ENCODE data around the gene UNC13D.

The UNC13D gene

GRCh38 chr17:75843577-75844529, at the start of gene UNC13D:
UNC13D (minus strand) TSS chr17:75844404; CDS start chr17:75844337, 67 bp downstream.
- Histone ChIP-seq H3K9ac (ENCODE audit: insufficient read length, low read depth) (peak within 1 kb of the TSS; percentile 64), H3K27me3 (ENCODE audit: insufficient read depth, insufficient read length) (no peaks in the 10 kb centered on the region), H3K4me1 (ENCODE audit: insufficient read depth, insufficient read length) (peaks cover 41% of the 10 kb centered on the region), H3K9me3 (ENCODE audit: insufficient read depth, low read length) (no peaks in the 10 kb centered on the region), H3K4me3 (ENCODE audit: insufficient read length, low read depth) (no peak within 1 kb of the TSS), H3K36me3 (ENCODE audit: insufficient read depth, insufficient read length, low read length) (peaks cover 37% of the 10 kb centered on the region)
- TF ChIP-seq SUZ12 (IDR thresholded peaks at IDR 0.05; ENCODE audit: extremely low read depth, insufficient read depth, insufficient read length) (no peak), YY1 (IDR thresholded peaks at IDR 0.05; ENCODE audit: insufficient read depth, insufficient read length) (no peak), ZNF274 (IDR thresholded peaks at IDR 0.05; ENCODE audit: low read depth, low read length) (no peak)
- no peak for DNase-seq (ENCODE audit: low read depth, low spot score)

GRCh38 chr17:75893305-75894048, 49.3 kb upstream of the UNC13D start:
- Histone ChIP-seq H3K9ac (ENCODE audit: insufficient read length, low read depth) (peak overlapping the region; percentile 64), H3K36me3 (ENCODE audit: insufficient read depth, insufficient read length, low read length) (peaks cover 78% of the 10 kb centered on the region)

GRCh38 chr17:75892556-75893224, 48.5 kb upstream of the UNC13D start:
- H3K4me1 ChIP-seq (ENCODE audit: insufficient read depth, insufficient read length), result peaks cover 33% of the 10 kb centered on the region
- peaks cover 72% of the 10 kb centered on the region for H3K36me3 ChIP-seq (ENCODE audit: insufficient read depth, insufficient read length, low read length)
- no peak for DNase-seq (ENCODE audit: low read depth, low spot score)
- peak overlapping the region; percentile 63 for H3K9ac ChIP-seq (ENCODE audit: insufficient read length, low read depth)
- H3K9me3 ChIP-seq (ENCODE audit: insufficient read depth, low read length), result no peaks in the 10 kb centered on the region
- TF ChIP-seq YY1 (IDR thresholded peaks at IDR 0.05; ENCODE audit: insufficient read depth, insufficient read length) (no peak), SUZ12 (IDR thresholded peaks at IDR 0.05; ENCODE audit: extremely low read depth, insufficient read depth, insufficient read length) (no peak), ZNF274 (IDR thresholded peaks at IDR 0.05; ENCODE audit: low read depth, low read length) (no peak)
- H3K27me3 ChIP-seq (ENCODE audit: insufficient read depth, insufficient read length), result no peaks in the 10 kb centered on the region
- no peak overlapping the region for H3K4me3 ChIP-seq (ENCODE audit: insufficient read length, low read depth)

More at GRCh38 chr17:75893305-75894048, 49.3 kb upstream of the UNC13D start:
- DNase-seq (ENCODE audit: low read depth, low spot score), result no peak
- Histone ChIP-seq H3K27me3 (ENCODE audit: insufficient read depth, insufficient read length) (no peaks in the 10 kb centered on the region), H3K9me3 (ENCODE audit: insufficient read depth, low read length) (no peaks in the 10 kb centered on the region), H3K4me1 (ENCODE audit: insufficient read depth, insufficient read length) (peaks cover 33% of the 10 kb centered on the region), H3K4me3 (ENCODE audit: insufficient read length, low read depth) (no peak overlapping the region)
- TF ChIP-seq ZNF274 (IDR thresholded peaks at IDR 0.05; ENCODE audit: low read depth, low read length) (no peak), YY1 (IDR thresholded peaks at IDR 0.05; ENCODE audit: insufficient read depth, insufficient read length) (no peak), SUZ12 (IDR thresholded peaks at IDR 0.05; ENCODE audit: extremely low read depth, insufficient read depth, insufficient read length) (no peak)

- H3K36me3 ChIP-seq (ENCODE audit: insufficient read depth, insufficient read length, low read length), result peaks cover 66% of the 10 kb centered on the region
- peaks cover 28% of the 10 kb centered on the region for H3K4me1 ChIP-seq (ENCODE audit: insufficient read depth, insufficient read length)
- H3K9ac ChIP-seq (ENCODE audit: insufficient read length, low read depth), result peak overlapping the region; percentile 63
- no peak overlapping the region for H3K4me3 ChIP-seq (ENCODE audit: insufficient read length, low read depth)
- no peak for TF ChIP-seq SUZ12 (IDR thresholded peaks at IDR 0.05; ENCODE audit: extremely low read depth, insufficient read depth, insufficient read length)
- no peaks in the 10 kb centered on the region for H3K27me3 ChIP-seq (ENCODE audit: insufficient read depth, insufficient read length)
- H3K9me3 ChIP-seq (ENCODE audit: insufficient read depth, low read length), result no peaks in the 10 kb centered on the region
- DNase-seq (ENCODE audit: low read depth, low spot score), result no peak
Measured at GRCh38 chr17:75891605-75892555, 47.7 kb upstream of the UNC13D start.

GRCh38 chr17:75891022-75891604, 46.9 kb upstream of the UNC13D start:
- Histone ChIP-seq H3K27me3 (ENCODE audit: insufficient read depth, insufficient read length) (no peaks in the 10 kb centered on the region), H3K9ac (ENCODE audit: insufficient read length, low read depth) (no peak overlapping the region), H3K4me3 (ENCODE audit: insufficient read length, low read depth) (no peak overlapping the region), H3K9me3 (ENCODE audit: insufficient read depth, low read length) (no peaks in the 10 kb centered on the region), H3K36me3 (ENCODE audit: insufficient read depth, insufficient read length, low read length) (peaks cover 69% of the 10 kb centered on the region), H3K4me1 (ENCODE audit: insufficient read depth, insufficient read length) (peaks cover 28% of the 10 kb centered on the region)
- DNase-seq (ENCODE audit: low read depth, low spot score), result no peak
- TF ChIP-seq ZNF274 (IDR thresholded peaks at IDR 0.05; ENCODE audit: low read depth, low read length), result no peak
- no peak for TF ChIP-seq YY1 (IDR thresholded peaks at IDR 0.05; ENCODE audit: insufficient read depth, insufficient read length)
- no peak for TF ChIP-seq SUZ12 (IDR thresholded peaks at IDR 0.05; ENCODE audit: extremely low read depth, insufficient read depth, insufficient read length)

- Histone ChIP-seq H3K9ac (ENCODE audit: insufficient read length, low read depth) (no peak overlapping the region), H3K36me3 (ENCODE audit: insufficient read depth, insufficient read length, low read length) (peaks cover 63% of the 10 kb centered on the region), H3K27me3 (ENCODE audit: insufficient read depth, insufficient read length) (no peaks in the 10 kb centered on the region), H3K4me3 (ENCODE audit: insufficient read length, low read depth) (no peak overlapping the region), H3K9me3 (ENCODE audit: insufficient read depth, low read length) (no peaks in the 10 kb centered on the region), H3K4me1 (ENCODE audit: insufficient read depth, insufficient read length) (peaks cover 20% of the 10 kb centered on the region)
- TF ChIP-seq YY1 (IDR thresholded peaks at IDR 0.05; ENCODE audit: insufficient read depth, insufficient read length), result no peak
- no peak for TF ChIP-seq SUZ12 (IDR thresholded peaks at IDR 0.05; ENCODE audit: extremely low read depth, insufficient read depth, insufficient read length)
- no peak for TF ChIP-seq ZNF274 (IDR thresholded peaks at IDR 0.05; ENCODE audit: low read depth, low read length)
- DNase-seq (ENCODE audit: low read depth, low spot score), result no peak
Measured at GRCh38 chr17:75889454-75889853, 45.2 kb upstream of the UNC13D start.
